Ishikawa (cell line): Measurements from ENCODE around the gene PKD2.

Experiments
- CREB1 ChIP-seq: IDR thresholded peaks from 2 replicates; pipeline ENCODE4 v1.6.1; 2012; ENCODE audit warnings: low read depth
- EP300 ChIP-seq: IDR thresholded peaks from 2 replicates; pipeline ENCODE4 v1.6.1; 2012; ENCODE audit warnings: borderline replicate concordance
- FOXM1 ChIP-seq: IDR thresholded peaks from 2 replicates; pipeline ENCODE4 v1.6.1; 2012; ENCODE audit warnings: low read depth, borderline replicate concordance
- RAD21 ChIP-seq: IDR thresholded peaks from 2 replicates; pipeline ENCODE4 v1.6.1; 2012; ENCODE audit warnings: low read depth
- TAF1 ChIP-seq: IDR thresholded peaks from 2 replicates; pipeline ENCODE4 v1.6.1; 2012; ENCODE audit warnings: low read depth, mild to moderate bottlenecking
- TEAD4 ChIP-seq: IDR thresholded peaks from 2 replicates; pipeline ENCODE4 v1.6.1; 2012
- YY1 ChIP-seq: IDR thresholded peaks from 2 replicates; pipeline ENCODE4 v1.6.1; 2012; ENCODE audit warnings: low read depth
- TF ChIP-seq, protein P1 (sequence below): IDR thresholded peaks from 2 replicates; pipeline ENCODE4 v1.6.1; 2012; ENCODE audit warnings: low read depth, mild to moderate bottlenecking
- TF ChIP-seq, protein P2 (sequence below): IDR thresholded peaks from 2 replicates; pipeline ENCODE4 v1.6.1; 2012

DNA sequence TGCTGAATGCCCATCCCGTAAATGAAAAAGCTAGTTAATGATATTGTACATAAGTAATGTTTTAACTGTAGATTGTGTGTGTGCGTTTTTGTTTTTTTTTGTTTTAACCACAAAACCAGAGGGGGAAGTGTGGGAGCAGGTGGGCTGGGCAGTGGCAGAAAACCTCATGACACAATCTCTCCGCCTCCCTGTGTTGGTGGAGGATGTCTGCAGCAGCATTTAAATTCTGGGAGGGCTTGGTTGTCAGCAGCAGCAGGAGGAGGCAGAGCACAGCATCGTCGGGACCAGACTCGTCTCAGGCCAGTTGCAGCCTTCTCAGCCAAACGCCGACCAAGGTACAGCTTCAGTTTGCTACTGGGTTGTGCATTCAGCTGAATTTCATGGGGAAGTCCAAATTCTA is 32.0 kb upstream of the PKD2 start, which contains the start of gene SPP1:
- TF ChIP-seq TEAD4 = no peak
- TF ChIP-seq EP300 = no peak
- TF ChIP-seq YY1 = no peak
- no peak for TF ChIP-seq RAD21
- TF ChIP-seq TAF1 = no peak
- TF ChIP-seq, protein P1, sequence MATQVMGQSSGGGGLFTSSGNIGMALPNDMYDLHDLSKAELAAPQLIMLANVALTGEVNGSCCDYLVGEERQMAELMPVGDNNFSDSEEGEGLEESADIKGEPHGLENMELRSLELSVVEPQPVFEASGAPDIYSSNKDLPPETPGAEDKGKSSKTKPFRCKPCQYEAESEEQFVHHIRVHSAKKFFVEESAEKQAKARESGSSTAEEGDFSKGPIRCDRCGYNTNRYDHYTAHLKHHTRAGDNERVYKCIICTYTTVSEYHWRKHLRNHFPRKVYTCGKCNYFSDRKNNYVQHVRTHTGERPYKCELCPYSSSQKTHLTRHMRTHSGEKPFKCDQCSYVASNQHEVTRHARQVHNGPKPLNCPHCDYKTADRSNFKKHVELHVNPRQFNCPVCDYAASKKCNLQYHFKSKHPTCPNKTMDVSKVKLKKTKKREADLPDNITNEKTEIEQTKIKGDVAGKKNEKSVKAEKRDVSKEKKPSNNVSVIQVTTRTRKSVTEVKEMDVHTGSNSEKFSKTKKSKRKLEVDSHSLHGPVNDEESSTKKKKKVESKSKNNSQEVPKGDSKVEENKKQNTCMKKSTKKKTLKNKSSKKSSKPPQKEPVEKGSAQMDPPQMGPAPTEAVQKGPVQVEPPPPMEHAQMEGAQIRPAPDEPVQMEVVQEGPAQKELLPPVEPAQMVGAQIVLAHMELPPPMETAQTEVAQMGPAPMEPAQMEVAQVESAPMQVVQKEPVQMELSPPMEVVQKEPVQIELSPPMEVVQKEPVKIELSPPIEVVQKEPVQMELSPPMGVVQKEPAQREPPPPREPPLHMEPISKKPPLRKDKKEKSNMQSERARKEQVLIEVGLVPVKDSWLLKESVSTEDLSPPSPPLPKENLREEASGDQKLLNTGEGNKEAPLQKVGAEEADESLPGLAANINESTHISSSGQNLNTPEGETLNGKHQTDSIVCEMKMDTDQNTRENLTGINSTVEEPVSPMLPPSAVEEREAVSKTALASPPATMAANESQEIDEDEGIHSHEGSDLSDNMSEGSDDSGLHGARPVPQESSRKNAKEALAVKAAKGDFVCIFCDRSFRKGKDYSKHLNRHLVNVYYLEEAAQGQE = no peak
- TF ChIP-seq, protein P2, sequence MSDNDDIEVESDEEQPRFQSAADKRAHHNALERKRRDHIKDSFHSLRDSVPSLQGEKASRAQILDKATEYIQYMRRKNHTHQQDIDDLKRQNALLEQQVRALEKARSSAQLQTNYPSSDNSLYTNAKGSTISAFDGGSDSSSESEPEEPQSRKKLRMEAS = no peak
- TF ChIP-seq FOXM1 = no peak
- no peak for TF ChIP-seq CREB1
